Activated CD4-positive, CD25-positive, alpha-beta regulatory T cell treated with anti-CD3 and anti-CD28 coated beads, Interleukin-2, amount 50 U/mL, for 16 hours (primary cell): ENCODE data around the gene NDUFV1.
"Not testable (repeated sequence)": the region's sequence is repeated elsewhere in the genome, so short reads cannot be mapped to it uniquely, and the experiment has no call there.

Experiments
- DNase-seq: peaks from one replicate; pipeline ENCODE4 v3.0.0-alpha.2; 2020; ENCODE audit warnings: low read depth, low spot score

Gene NDUFV1

GRCh38 chr11:67627441-67627811, 20.7 kb downstream of the NDUFV1 start:
- DNase-seq, result no peak

GRCh38 chr11:67627812-67628624, 21.3 kb downstream of the NDUFV1 start:
- DNase-seq, result no peak

- no peak for DNase-seq
These were observed 22.1 kb downstream of the NDUFV1 start for GRCh38 chr11:67628710-67629385.

- DNase-seq, result peak; percentile 83
These were observed 22.9 kb downstream of the NDUFV1 start, which contains the start of gene NUDT8 for GRCh38 chr11:67629386-67630227. NUDT8 (minus strand) TSS chr11:67629937; CDS start chr11:67629911, 26 bp downstream.

GRCh38 chr11:67630228-67630942, 23.6 kb downstream of the NDUFV1 start:
- DNase-seq, result peak; percentile 90

GRCh38 chr11:67630943-67631331, 24.2 kb downstream of the NDUFV1 start:
- no peak for DNase-seq

GRCh38 chr11:67631411-67631810, 24.7 kb downstream of the NDUFV1 start:
- DNase-seq, result no peak

- DNase-seq, result no peak
These were observed 25.1 kb downstream of the NDUFV1 start for GRCh38 chr11:67631853-67632174.

GRCh38 chr11:67632175-67632981, 25.6 kb downstream of the NDUFV1 start:
- no peak for DNase-seq

- no peak for DNase-seq
These were observed 26.4 kb downstream of the NDUFV1 start for GRCh38 chr11:67632982-67633755.

- no peak for DNase-seq
These were observed 27.1 kb downstream of the NDUFV1 start for GRCh38 chr11:67633758-67634365.

GRCh38 chr11:67634366-67635230, 27.9 kb downstream of the NDUFV1 start:
- DNase-seq, result no peak

- DNase-seq, result no peak
These were observed 28.4 kb downstream of the NDUFV1 start for GRCh38 chr11:67635231-67635521.

- no peak for DNase-seq
These were observed 30.2 kb downstream of the NDUFV1 start for GRCh38 chr11:67636962-67637361.

- not testable (repeated sequence) for DNase-seq
These were observed 30.7 kb downstream of the NDUFV1 start for GRCh38 chr11:67637441-67637840.

GRCh38 chr11:67638535-67639437, 32.0 kb downstream of the NDUFV1 start:
- no peak for DNase-seq

GRCh38 chr11:67639438-67639859, 32.7 kb downstream of the NDUFV1 start, which contains the start of gene TBX10:
TBX10 (minus strand) TSS chr11:67639763; CDS start chr11:67639472, 291 bp downstream.
- DNase-seq, result no peak
